Kidney epithelial cell (primary cell): Measurements from ENCODE around the gene DSCAML1. TPM values are rescaled to one million over a fixed set of nuclear protein-coding genes. Genes with fewer than 3 reads are reported as not detected.

Experiments
- DNase-seq: peaks from one replicate; pipeline ENCODE4 v3.0.0-alpha.2; 2010; ENCODE audit warnings: low read depth
- H3K27me3 ChIP-seq: 2 replicates; pipeline ENCODE4 v1.6.0; 2011; ENCODE audit warnings: low read length; ENCODE audit not compliant: control insufficient read depth, insufficient read depth
- H3K36me3 ChIP-seq: 2 replicates; pipeline ENCODE4 v1.5.1; 2011; ENCODE audit warnings: low read length; ENCODE audit not compliant: control insufficient read depth, insufficient read depth
- H3K4me3 ChIP-seq: 2 replicates; pipeline ENCODE4 v1.5.1; 2011; ENCODE audit warnings: low read depth, mild to moderate bottlenecking, control low read depth, low read length
- CTCF ChIP-seq: IDR thresholded peaks from 2 replicates; pipeline ENCODE4 v1.5.1; 2011; ENCODE audit warnings: mild to moderate bottlenecking, moderate library complexity, low read length, control low read depth, inconsistent platforms; ENCODE audit not compliant: insufficient read depth, poor library complexity, severe bottlenecking
- total RNA-seq: library from RNA; depleted of rRNA; stranded (reverse); fragments of >200 nt; gene quantifications from 2 replicates; pipeline ENCODE4 v1.2.3, GENCODE V29; 2015

Gene DSCAML1
- total RNA-seq, 1 donor from 2014 or later = 3.1 TPM

DNA sequence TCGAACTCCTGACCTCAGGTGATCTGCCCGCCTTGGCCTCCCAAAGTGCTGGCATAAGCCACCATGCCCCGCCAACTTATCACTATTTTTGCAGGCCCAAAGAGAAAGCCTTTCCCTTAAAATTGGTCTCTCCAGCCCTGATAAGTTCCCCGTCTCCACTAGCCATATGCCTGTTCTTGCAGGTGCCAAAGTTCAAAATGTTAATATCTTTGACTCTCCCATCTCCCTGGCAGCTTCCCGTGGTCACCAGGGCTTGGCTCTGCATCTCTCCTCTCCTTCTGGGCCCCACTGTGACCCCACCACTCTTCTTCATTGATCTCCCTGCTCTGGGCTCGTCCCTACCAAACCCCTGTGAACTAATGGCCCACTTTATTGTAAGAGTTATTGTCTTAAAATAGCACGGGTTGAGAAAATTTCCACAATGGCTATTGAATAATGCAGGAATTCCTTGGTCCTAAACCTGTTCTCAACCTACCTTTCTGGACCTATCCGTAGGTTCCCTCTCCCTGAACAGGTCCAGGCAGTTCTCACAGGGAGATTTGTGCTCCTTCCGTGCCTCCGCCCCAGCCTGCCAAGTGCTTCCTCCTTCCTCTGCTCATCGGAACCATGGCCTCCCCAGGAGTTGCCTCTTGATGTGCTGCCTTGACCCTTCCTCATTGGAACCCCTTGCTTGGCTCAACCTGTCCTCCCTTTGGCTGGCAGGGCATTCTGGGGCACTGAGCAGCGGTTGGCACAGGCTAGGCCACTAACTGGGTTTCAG lies 147.5 kb downstream of the DSCAML1 start:
- TF ChIP-seq CTCF = no peak
- H3K27me3 ChIP-seq = peaks cover 6% of the 10 kb centered on the region
- no peaks in the 10 kb centered on the region for H3K36me3 ChIP-seq
- H3K4me3 ChIP-seq = no peak overlapping the region
- no peak for DNase-seq

- Histone ChIP-seq H3K36me3 (no peaks in the 10 kb centered on the region), H3K4me3 (no peak overlapping the region), H3K27me3 (peaks cover 14% of the 10 kb centered on the region)
- TF ChIP-seq CTCF = no peak
- DNase-seq = no peak
These were observed 149.1 kb downstream of the DSCAML1 start for GRCh38 chr11:117647872-117648271.

GRCh38 chr11:117647207-117647606 lies 149.8 kb downstream of the DSCAML1 start:
- no peak overlapping the region for H3K4me3 ChIP-seq
- H3K36me3 ChIP-seq = no peaks in the 10 kb centered on the region
- TF ChIP-seq CTCF = no peak
- peaks cover 19% of the 10 kb centered on the region for H3K27me3 ChIP-seq
- no peak for DNase-seq

DNA sequence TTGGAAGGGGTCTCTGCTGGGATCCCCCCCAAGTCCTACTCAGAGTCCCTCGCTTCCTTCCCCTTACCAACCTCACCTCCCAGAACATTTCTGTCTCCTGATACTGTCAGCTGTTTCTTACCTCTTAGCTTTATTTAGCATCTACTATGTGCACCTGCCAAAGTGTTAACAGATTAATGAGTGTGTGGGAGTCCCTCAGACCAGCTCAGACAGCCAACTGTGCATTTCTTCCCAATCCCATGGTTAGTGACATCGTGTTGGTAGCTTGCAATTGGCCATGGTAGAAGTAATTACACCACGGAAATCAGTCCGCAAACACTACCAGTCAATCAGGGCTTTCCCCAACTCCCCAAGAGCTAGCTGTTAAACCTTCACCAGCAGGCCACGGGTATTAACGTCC lies 150.6 kb downstream of the DSCAML1 start:
- Histone ChIP-seq H3K27me3 (peaks cover 21% of the 10 kb centered on the region), H3K4me3 (no peak overlapping the region), H3K36me3 (no peaks in the 10 kb centered on the region)
- no peak for DNase-seq
- no peak for TF ChIP-seq CTCF

- no peak for TF ChIP-seq CTCF
- Histone ChIP-seq H3K36me3 (no peaks in the 10 kb centered on the region), H3K27me3 (peaks cover 21% of the 10 kb centered on the region), H3K4me3 (no peak overlapping the region)
- DNase-seq = no peak
These were observed 152.4 kb downstream of the DSCAML1 start for GRCh38 chr11:117644403-117645155.
